Esophagus squamous epithelium (tissue), 5 donors: ENCODE data around the gene EEF1B2. TPM values are rescaled to one million over a fixed set of nuclear protein-coding genes. Genes with fewer than 3 reads are reported as not detected.
"Not testable (repeated sequence)": the region's sequence is repeated elsewhere in the genome, so short reads cannot be mapped to it uniquely, and the experiment has no call there.

ENCODE experiments used
- DNase-seq: peaks from one replicate; lab custom pipeline; 2025; lab: John Stamatoyannopoulos, UW
- H3K27ac ChIP-seq, 4 donors: fragments of 200-600 bp; sonication (generic); one replicate each; pipeline ENCODE4 v1.5.1; 2016 to 2019; ENCODE audit warnings: mild to moderate bottlenecking in 1 of 4
- H3K27me3 ChIP-seq, 4 donors: fragments of 200-600 bp; sonication (generic); 1 replicate in 3 of 4; 2 replicates in 1 of 4; pipeline versions ENCODE4 v1.5.1 to v1.6.0; 2017 to 2021; ENCODE audit warnings: antibody characterized with exemption in 1 of 4
- H3K36me3 ChIP-seq, 3 donors: fragments of 200-600 bp; sonication (generic); one replicate each; pipeline ENCODE4 v1.5.1; 2016 to 2019
- H3K4me1 ChIP-seq, 3 donors: fragments of 200-600 bp; sonication (generic); one replicate each; pipeline ENCODE4 v1.5.1; 2017 to 2019
- H3K4me3 ChIP-seq, 4 donors: fragments of 200-600 bp; sonication (generic); 1 replicate in 3 of 4; 2 replicates in 1 of 4; pipeline ENCODE4 v1.5.1; 2016 to 2019; ENCODE audit warnings: mild to moderate bottlenecking in 2 of 4, moderate library complexity in 1 of 4
- H3K9me3 ChIP-seq, 3 donors: fragments of 200-600 bp; sonication (generic); one replicate each; pipeline ENCODE4 v1.5.1; 2016 to 2019
- CTCF ChIP-seq, 6 experiments: fragments of 450-650 bp in 4 of 6; fragments of 200-600 bp in 2 of 6; sonication (generic) in 2 of 6; IDR thresholded peaks; one replicate each; pipeline ENCODE4 v1.5.1; 2016 to 2019; ENCODE audit warnings: antibody characterized with exemption in 6 of 6, mild to moderate bottlenecking in 4 of 6, moderate library complexity in 4 of 6
- POLR2A ChIP-seq, 4 donors: fragments of 450-650 bp; IDR thresholded peaks; one replicate each; pipeline ENCODE4 v1.6.1; 2017; ENCODE audit warnings: antibody characterized with exemption in 4 of 4, mild to moderate bottlenecking in 4 of 4, moderate library complexity in 3 of 4
- WGBS, 2 donors: methylation state at CpG; one replicate each; pipeline ENCODE4 v1.1.5; 2018; 5-methylcytosine and 5-hydroxymethylcytosine counted together
- intact Hi-C: fragments of 100-400 bp; cut with DNase I; formaldehyde crosslinking; loops from one replicate; pipeline ENCODE4 v1.15.0; 2022
- total RNA-seq, 4 donors: library from RNA; depleted of rRNA; stranded (reverse); fragments of >200 nt; gene quantifications; one replicate each; pipeline ENCODE4 v1.1.0, GENCODE V29; 2016
- donor health status: DM: yes; HTN: yes; CAD: no.

Gene EEF1B2
- total RNA-seq, 4 donors from 2014 or later: 243 to 631 (median 564) TPM

- DNase-seq: no peak
- Histone ChIP-seq H3K4me3 (no peak overlapping the region), H3K9me3 (no peaks in the 10 kb centered on the region), H3K4me1 (no peaks in the 10 kb centered on the region), H3K27ac (no peak overlapping the region), H3K27me3 (no peaks in the 10 kb centered on the region), H3K36me3 (peaks cover 3 to 100% (median 40%) of the 10 kb centered on the region in 3 donors)
- 82 to 89% methylated on average over 5 of the region's 5 CpGs for WGBS, 2 donors
- intact Hi-C loops: no loop called here
- TF ChIP-seq CTCF (IDR thresholded peaks at IDR 0.05) (no peak), POLR2A (IDR thresholded peaks at IDR 0.05) (no peak)
Observed at GRCh38 chr2:206145665-206146064, 14.0 kb upstream of the EEF1B2 start.

GRCh38 chr2:206149330-206149729 lies 10.4 kb upstream of the EEF1B2 start:
- peaks cover 3 to 86% (median 30%) of the 10 kb centered on the region in 3 donors for H3K36me3 ChIP-seq
- no peaks in the 10 kb centered on the region for H3K27me3 ChIP-seq
- no peak for TF ChIP-seq CTCF (IDR thresholded peaks at IDR 0.05)
- TF ChIP-seq POLR2A (IDR thresholded peaks at IDR 0.05): no peak
- DNase-seq: no peak
- no peak overlapping the region for H3K4me3 ChIP-seq
- WGBS, 2 donors: 81 to 95% methylated on average over 1 of the region's 1 CpG
- no peaks in the 10 kb centered on the region for H3K9me3 ChIP-seq
- intact Hi-C loops: no loop called here
- H3K27ac ChIP-seq: no peak overlapping the region
- peaks cover 0 to 9% (median 3%) of the 10 kb centered on the region in 3 donors for H3K4me1 ChIP-seq

GRCh38 chr2:206150168-206150567 lies 9.5 kb upstream of the EEF1B2 start:
- no peak for DNase-seq
- TF ChIP-seq POLR2A (IDR thresholded peaks at IDR 0.05): no peak
- no peak for TF ChIP-seq CTCF (IDR thresholded peaks at IDR 0.05)
- no peak overlapping the region for H3K4me3 ChIP-seq
- H3K4me1 ChIP-seq: peaks cover 0 to 15% (median 5%) of the 10 kb centered on the region in 3 donors
- H3K27ac ChIP-seq: no peak overlapping the region
- H3K27me3 ChIP-seq: no peaks in the 10 kb centered on the region
- intact Hi-C loops: no loop called here
- 100% methylated on average over 1 of the region's 1 CpG for WGBS, 2 donors
- H3K36me3 ChIP-seq: peaks cover 3 to 83% (median 28%) of the 10 kb centered on the region in 3 donors
- H3K9me3 ChIP-seq: no peaks in the 10 kb centered on the region

GRCh38 chr2:206150631-206151030 lies 9.1 kb upstream of the EEF1B2 start:
- intact Hi-C loops: no loop called here
- H3K27ac ChIP-seq: no peak overlapping the region
- 77 to 88% methylated on average over 4 of the region's 4 CpGs for WGBS, 2 donors
- H3K4me3 ChIP-seq: no peak overlapping the region
- no peaks in the 10 kb centered on the region for H3K27me3 ChIP-seq
- DNase-seq: no peak
- H3K4me1 ChIP-seq: peaks cover 0 to 19% (median 5%) of the 10 kb centered on the region in 3 donors
- no peaks in the 10 kb centered on the region for H3K9me3 ChIP-seq
- H3K36me3 ChIP-seq: peaks cover 3 to 83% (median 24%) of the 10 kb centered on the region in 3 donors
- no peak for TF ChIP-seq CTCF (IDR thresholded peaks at IDR 0.05)
- no peak for TF ChIP-seq POLR2A (IDR thresholded peaks at IDR 0.05)

- 83 to 88% methylated on average over 3 of the region's 3 CpGs for WGBS, 2 donors
- no peak overlapping the region for H3K27ac ChIP-seq
- no peak overlapping the region for H3K4me3 ChIP-seq
- H3K36me3 ChIP-seq: peaks cover 0 to 47% (median 10%) of the 10 kb centered on the region in 3 donors
- TF ChIP-seq CTCF (IDR thresholded peaks at IDR 0.05) (peak in 1 of 6 experiments; percentile 14), POLR2A (IDR thresholded peaks at IDR 0.05) (no peak)
- H3K9me3 ChIP-seq: no peaks in the 10 kb centered on the region
- DNase-seq: no peak
- H3K27me3 ChIP-seq: no peaks in the 10 kb centered on the region
- peaks cover 0 to 44% (median 21%) of the 10 kb centered on the region in 3 donors for H3K4me1 ChIP-seq
- intact Hi-C loops: no loop called here
Observed at GRCh38 chr2:206154197-206154596, 5.5 kb upstream of the EEF1B2 start.

GRCh38 chr2:206157014-206157413 lies 2.7 kb upstream of the EEF1B2 start:
- WGBS, 2 donors: 68 to 76% methylated on average over 11 of the region's 11 CpGs
- DNase-seq, H3K4me3 ChIP-seq, intact Hi-C loops, H3K27me3 ChIP-seq, H3K9me3 ChIP-seq: not testable (repeated sequence)
- H3K4me1 ChIP-seq: peaks cover 9 to 64% (median 36%) of the 10 kb centered on the region in 3 donors
- H3K36me3 ChIP-seq: peaks cover 0 to 33% (median 8%) of the 10 kb centered on the region in 3 donors
- peak overlapping the region in 2 of 4 donors; percentile 23 for H3K27ac ChIP-seq
